ENCODE data around the gene MAPK10. TPM values are rescaled to one million over a fixed set of nuclear protein-coding genes. Genes with fewer than 3 reads are reported as not detected.

MAPK10 gene
- total and polyA plus RNA-seq, 9 of the 15 experiments (the other 6 are each of a cell fraction or from before 2014, with no cell fraction given): 0.10 to 0.53 (median 0.18) TPM; not detected in 4

GRCh38 chr4:86048426-86048825 lies 311.4 kb downstream of the MAPK10 start:
- ChIA-PET CTCF (ENCODE audit: low intra/inter-chr PET ratio) (no interaction called here), POLR2A (interaction anchor here (0.8 to 1.0 kb wide), 2 partner anchors 12 kb away, joined by 3 read pairs; no protein-coding TSS in a partner anchor)
- DNase-seq (ENCODE audit: extremely low read depth in 1 of 4, low spot score in 3 of 4) (no peak), ATAC-seq (no peak), FAIRE-seq (no peak)
- Histone ChIP-seq H3K27ac (ENCODE audit: extremely low read depth, low read depth, low read length) (no peak overlapping the region), H2AFZ (ENCODE audit: low read depth, low read length) (no peak overlapping the region), H3K9ac (ENCODE audit: insufficient read depth in 1 of 2, low read depth in 2 of 2, low read length in 2 of 2) (no peak overlapping the region), H3K4me2 (ENCODE audit: insufficient read depth, low read length) (no peak overlapping the region), H3K9me3 (replicated peaks; ENCODE audit: control insufficient read depth, insufficient read depth, low read depth, low read length) (no peaks in the 10 kb centered on the region), H3K4me1 (replicated peaks in 1 of 2; ENCODE audit: control insufficient read depth in 2 of 2, insufficient read depth in 2 of 2, low read length in 2 of 2) (no peaks in the 10 kb centered on the region), H3K9me1 (ENCODE audit: control insufficient read depth, insufficient read depth, low read length) (no peaks in the 10 kb centered on the region), H3K79me2 (ENCODE audit: control insufficient read depth, insufficient read depth, low read length) (no peaks in the 10 kb centered on the region), H4K20me1 (replicated peaks; ENCODE audit: control insufficient read depth, insufficient read depth, low read length) (no peaks in the 10 kb centered on the region), H3K27me3 (ENCODE audit: control insufficient read depth in 2 of 2, insufficient read depth in 2 of 2, low read length in 2 of 2) (no peaks in the 10 kb centered on the region), H3K36me3 (ENCODE audit: control insufficient read depth, insufficient read depth, low read length) (no peaks in the 10 kb centered on the region), H3K4me3 (no peak overlapping the region)
- no TSS peak for BruUV-seq (replicated peaks)
- in situ Hi-C loops (cut with MboI): loop anchor here (25.0 kb wide), 1 partner anchor 911 kb away; no protein-coding TSS in a partner anchor
- WGBS (ENCODE audit: insufficient coverage, low coverage, missing lambda C conversion rate): 0% methylated on average over 1 of the region's 1 CpG
- TF ChIP-seq GABPB2 (CRISPR knock-in tag; conservative IDR thresholded peaks at IDR 0.05) (no peak), KDM2B (CRISPR knock-in tag; IDR thresholded peaks at IDR 0.05) (no peak), FOXP4 (CRISPR knock-in tag; IDR thresholded peaks at IDR 0.05; ENCODE audit: borderline replicate concordance) (no peak), HOMEZ (CRISPR knock-in tag; IDR thresholded peaks at IDR 0.05) (no peak), LEF1 (IDR thresholded peaks at IDR 0.05) (no peak), FOSL1 (tag; conservative IDR thresholded peaks at IDR 0.05) (no peak), NFYB (IDR thresholded peaks at IDR 0.05; ENCODE audit: extremely low read depth, insufficient read length) (no peak), TARDBP (IDR thresholded peaks at IDR 0.05) (no peak), ZFPM2 (CRISPR knock-in tag; IDR thresholded peaks at IDR 0.05) (no peak), SREBF1 (IDR thresholded peaks at IDR 0.05; ENCODE audit: borderline replicate concordance, low read depth, low read length) (no peak), ZNF174 (CRISPR knock-in tag; IDR thresholded peaks at IDR 0.05) (no peak), BACH1 (tag; IDR thresholded peaks at IDR 0.05) (no peak), GATA2 (CRISPR knock-in tag; IDR thresholded peaks at IDR 0.05) (no peak)
- intact Hi-C loops (cut with micrococcal nuclease): loop anchor here (10.0 kb wide), 2 partner anchors 176 to 294 kb away; no protein-coding TSS in a partner anchor
